ENCODE results near the gene SDHC.
A peak's percentile ranks its signal among the peaks of the same experiment; 100 is the strongest.
"Not testable (repeated sequence)": the region's sequence is repeated elsewhere in the genome, so short reads cannot be mapped to it uniquely, and the experiment has no call there.

Gene SDHC

GRCh38 chr1:161311595-161312181 is 2.5 kb upstream of the SDHC start:
- DNase-seq: no peak

GRCh38 chr1:161313554-161314200 is 504 bp upstream of the SDHC start:
- no peak for DNase-seq

- DNase-seq: not testable (repeated sequence)
Measured at GRCh38 chr1:161315841-161316674, 1.9 kb downstream of the SDHC start.

GRCh38 chr1:161324020-161324419 is 9.8 kb downstream of the SDHC start:
- DNase-seq: no peak

GRCh38 chr1:161330346-161330745 is 16.2 kb downstream of the SDHC start:
- DNase-seq: no peak

GRCh38 chr1:161333166-161333565 is 19.0 kb downstream of the SDHC start:
- no peak for DNase-seq

GRCh38 chr1:161335796-161336195 is 21.6 kb downstream of the SDHC start:
- DNase-seq: no peak

GRCh38 chr1:161342177-161342576 is 28.0 kb downstream of the SDHC start:
- no peak for DNase-seq

GRCh38 chr1:161342821-161343220 is 28.6 kb downstream of the SDHC start:
- DNase-seq: no peak

GRCh38 chr1:161350671-161351070 is 36.5 kb downstream of the SDHC start:
- DNase-seq: no peak

- no peak for DNase-seq
Measured at GRCh38 chr1:161351482-161351881, 37.3 kb downstream of the SDHC start.

GRCh38 chr1:161357073-161357472 is 42.9 kb downstream of the SDHC start:
- DNase-seq: no peak

- no peak for DNase-seq
Measured at GRCh38 chr1:161359291-161359690, 45.1 kb downstream of the SDHC start.

GRCh38 chr1:161364332-161364731 is 50.2 kb downstream of the SDHC start:
- no peak for DNase-seq

GRCh38 chr1:161365207-161365606 is 51.0 kb downstream of the SDHC start:
- DNase-seq: no peak

GRCh38 chr1:161367684-161368400 is 53.7 kb downstream of the SDHC start, which contains the start of gene CFAP126:
TSS of gene CFAP126 (minus strand) at chr1:161367876. CDS start at chr1:161367868, 8 bp downstream.
- peak in 5 of 6 experiments; percentile 41 to 58 (median 55) for DNase-seq

- no peak for DNase-seq
Measured at GRCh38 chr1:161373442-161373841, 59.3 kb downstream of the SDHC start.

GRCh38 chr1:161374373-161374772 is 60.2 kb downstream of the SDHC start:
- no peak for DNase-seq

- no peak for DNase-seq
Measured at GRCh38 chr1:161378014-161378413, 63.8 kb downstream of the SDHC start.

GRCh38 chr1:161379071-161379470 is 64.9 kb downstream of the SDHC start:
- DNase-seq: no peak

GRCh38 chr1:161381707-161382106 is 67.5 kb downstream of the SDHC start:
- no peak for DNase-seq

- DNase-seq: peak in 3 of 6 experiments; percentile 12 to 57 (median 52)
Measured at GRCh38 chr1:161382214-161383019, 68.2 kb downstream of the SDHC start.

Data from stimulated activated naive CD4-positive, alpha-beta T cell (primary cell).